ENCODE results near the gene CD226.
"Not testable (repeated sequence)": the region's sequence is repeated elsewhere in the genome, so short reads cannot be mapped to it uniquely, and the experiment has no call there.

Gene CD226

GRCh38 chr18:69943021-69943420 lies 4.7 kb downstream of the CD226 start:
- H3K4me3 ChIP-seq (ENCODE audit: low read depth, low read length), result no peak overlapping the region
- CTCF ChIA-PET, result interaction anchor here (1.0 kb wide), 1 partner anchor 17 kb away, joined by 10 read pairs; no protein-coding TSS in a partner anchor
- H3K9me3 ChIP-seq (ENCODE audit: control insufficient read depth, insufficient read depth, low read depth, low read length), result no peaks in the 10 kb centered on the region
- POLR2A ChIA-PET, result no interaction called here
- no peaks in the 10 kb centered on the region for H3K36me3 ChIP-seq (ENCODE audit: control insufficient read depth in 2 of 2, insufficient read depth in 1 of 2, low read length in 2 of 2)
- H3K4me1 ChIP-seq (ENCODE audit: control insufficient read depth, insufficient read depth, low read length), result no peaks in the 10 kb centered on the region
- TF ChIP-seq ZEB2 (tag by site-specific recombination; IDR thresholded peaks at IDR 0.05) (no peak), ZBTB17 (tag by site-specific recombination; IDR thresholded peaks at IDR 0.05) (no peak), YY2 (tag by site-specific recombination; IDR thresholded peaks at IDR 0.05) (no peak)
- H3K27ac ChIP-seq (ENCODE audit: extremely low read depth, low read depth, low read length), result no peak overlapping the region

- H3K36me3 ChIP-seq (ENCODE audit: control insufficient read depth in 2 of 2, insufficient read depth in 1 of 2, low read length in 2 of 2), result no peaks in the 10 kb centered on the region
- H3K4me3 ChIP-seq (ENCODE audit: low read depth, low read length), result no peak overlapping the region
- no peaks in the 10 kb centered on the region for H3K9me3 ChIP-seq (ENCODE audit: control insufficient read depth, insufficient read depth, low read depth, low read length)
- H3K4me1 ChIP-seq (ENCODE audit: control insufficient read depth, insufficient read depth, low read length), result no peaks in the 10 kb centered on the region
- TF ChIP-seq ZNF354C (tag by site-specific recombination; IDR thresholded peaks at IDR 0.05; ENCODE audit: borderline replicate concordance, low read depth), result no peak
- TF ChIP-seq MEIS1 (CRISPR knock-in tag; IDR thresholded peaks at IDR 0.05; ENCODE audit: borderline replicate concordance), result no peak
- TF ChIP-seq IKZF3 (tag by site-specific recombination; IDR thresholded peaks at IDR 0.05), result no peak
- no peak for TF ChIP-seq ZFP69B (tag by site-specific recombination; IDR thresholded peaks at IDR 0.05)
- no peak for TF ChIP-seq GFI1B (tag by site-specific recombination; IDR thresholded peaks at IDR 0.05)
- TF ChIP-seq ZNF433 (tag by site-specific recombination; IDR thresholded peaks at IDR 0.05; ENCODE audit: low read depth), result no peak
- TF ChIP-seq ZBTB44 (tag by site-specific recombination; IDR thresholded peaks at IDR 0.05), result no peak
- TF ChIP-seq ZNF292 (tag by site-specific recombination; IDR thresholded peaks at IDR 0.05; ENCODE audit: borderline replicate concordance, low read depth), result no peak
- no peak for TF ChIP-seq ZNF16 (tag by site-specific recombination; IDR thresholded peaks at IDR 0.05; ENCODE audit: low read depth)
- no peak for TF ChIP-seq ZNF791 (tag by site-specific recombination; IDR thresholded peaks at IDR 0.05)
- TF ChIP-seq ZNF510 (tag by site-specific recombination; IDR thresholded peaks at IDR 0.05; ENCODE audit: insufficient replicate concordance), result no peak
- no peak for TF ChIP-seq ZNF37A (tag by site-specific recombination; IDR thresholded peaks at IDR 0.05)
- TF ChIP-seq ZNF341 (tag by site-specific recombination; IDR thresholded peaks at IDR 0.05; ENCODE audit: low read depth), result no peak
- TF ChIP-seq ZFP3 (tag by site-specific recombination; IDR thresholded peaks at IDR 0.05; ENCODE audit: low read depth), result no peak
- TF ChIP-seq ZNF26 (tag by site-specific recombination; IDR thresholded peaks at IDR 0.05), result no peak
- TF ChIP-seq ZSCAN4 (tag by site-specific recombination; IDR thresholded peaks at IDR 0.05), result no peak
- no peak for TF ChIP-seq ZNF19 (tag by site-specific recombination; IDR thresholded peaks at IDR 0.05; ENCODE audit: low read depth)
- no peak for TF ChIP-seq ATF2 (tag by site-specific recombination; IDR thresholded peaks at IDR 0.05; ENCODE audit: low read depth)
- no peak for TF ChIP-seq ZNF133 (tag by site-specific recombination; IDR thresholded peaks at IDR 0.05)
- ChIA-PET POLR2A (no interaction called here), CTCF (interaction anchor here (0.7 kb wide), 1 partner anchor 1394 kb away, joined by 3 read pairs; no protein-coding TSS in a partner anchor)
- no peak overlapping the region for H3K27ac ChIP-seq (ENCODE audit: extremely low read depth, low read depth, low read length)
These were observed 6.5 kb downstream of the CD226 start for GRCh38 chr18:69941183-69941582.

- H3K27ac ChIP-seq (ENCODE audit: extremely low read depth, low read depth, low read length); H3K9me3 ChIP-seq (ENCODE audit: control insufficient read depth, insufficient read depth, low read depth, low read length); H3K36me3 ChIP-seq (ENCODE audit: control insufficient read depth in 2 of 2, insufficient read depth in 1 of 2, low read length in 2 of 2); POLR2A ChIA-PET; H3K4me1 ChIP-seq (ENCODE audit: control insufficient read depth, insufficient read depth, low read length); CTCF ChIA-PET; H3K4me3 ChIP-seq (ENCODE audit: low read depth, low read length): not testable (repeated sequence)
These were observed 7.9 kb downstream of the CD226 start for GRCh38 chr18:69939812-69940211.

Data from HEK293 (cell line).